CD4-positive, alpha-beta T cell (primary cell): ENCODE results near the gene MGAT1. TPM values are rescaled to one million over a fixed set of nuclear protein-coding genes. Genes with fewer than 3 reads are reported as not detected.

Source experiments
- ATAC-seq: fragments of 200-7000 bp; cut with Tn5 transposase; one replicate; pipeline ENCODE4 v1.10.0; 2022; ENCODE audit warnings: mild to moderate bottlenecking; ENCODE audit not compliant: poor library complexity
- CTCF ChIA-PET: fragments of 350-600 bp; sonication (Branson Sonifier 250); formaldehyde crosslinking; loops from one replicate; lab custom pipeline; 2021; ENCODE audit warnings: antibody characterized with exemption, inconsistent platforms; lab: Charles Lee
- POLR2A ChIA-PET: fragments of 350-600 bp; sonication (Branson Sonifier 250); formaldehyde crosslinking; loops from one replicate; lab custom pipeline; 2021; ENCODE audit warnings: antibody characterized with exemption, inconsistent platforms; lab: Charles Lee
- DNase-seq, 14 experiments: peaks; one replicate each; pipeline ENCODE4 v3.0.0-alpha.2; 2013 to 2020; ENCODE audit warnings: mixed read lengths in 2 of 14
- H3K27ac ChIP-seq, 2 donors: one replicate each; pipeline versions ENCODE4 v1.5.1 to v1.7.0; 2013; ENCODE audit warnings: low read length in 2 of 2, low read depth in 1 of 2, mild to moderate bottlenecking in 1 of 2
- H3K27me3 ChIP-seq, 2 experiments: 1 replicate in 1 of 2; 2 replicates in 1 of 2; pipeline versions ENCODE4 v1.6.1 to v1.7.0; 2013; ENCODE audit warnings: low read length in 2 of 2, control low read depth in 1 of 2, mild to moderate bottlenecking in 1 of 2, moderate library complexity in 1 of 2; ENCODE audit not compliant: insufficient read depth in 2 of 2, control insufficient read depth in 1 of 2
- H3K36me3 ChIP-seq: one replicate; pipeline ENCODE4 v1.6.1; 2013; ENCODE audit warnings: low read length, control low read depth; ENCODE audit not compliant: insufficient read depth
- H3K4me1 ChIP-seq: one replicate; pipeline ENCODE4 v1.6.1; 2013; ENCODE audit warnings: low read length, control low read depth; ENCODE audit not compliant: insufficient read depth
- H3K4me3 ChIP-seq: one replicate; pipeline ENCODE4 v1.5.1; 2013; ENCODE audit warnings: mild to moderate bottlenecking, low read length, moderate library complexity
- H3K9me3 ChIP-seq, 2 experiments: 1 replicate in 1 of 2; 2 replicates in 1 of 2; pipeline versions ENCODE4 v1.6.1 to v1.7.0; 2013; ENCODE audit warnings: low read length in 2 of 2, mild to moderate bottlenecking in 2 of 2, control low read depth in 1 of 2, moderate library complexity in 1 of 2; ENCODE audit not compliant: control insufficient read depth in 1 of 2, insufficient read depth in 1 of 2
- H3K27ac Mint-ChIP-seq: one replicate; pipeline ENCODE4 v1.8.0; 2020; ENCODE audit warnings: mixed read lengths
- H3K27me3 Mint-ChIP-seq: one replicate; pipeline ENCODE4 v1.8.0; 2021; ENCODE audit warnings: mixed read lengths
- H3K36me3 Mint-ChIP-seq: one replicate; pipeline ENCODE4 v1.8.0; 2021; ENCODE audit warnings: low read depth, mixed read lengths
- H3K4me1 Mint-ChIP-seq: one replicate; pipeline ENCODE4 v1.8.0; 2021; ENCODE audit warnings: low read depth, mixed read lengths
- H3K4me3 Mint-ChIP-seq: one replicate; pipeline ENCODE4 v1.8.0; 2020; ENCODE audit warnings: mild to moderate bottlenecking, mixed read lengths
- H3K9me3 Mint-ChIP-seq: one replicate; pipeline ENCODE4 v1.8.0; 2020; ENCODE audit warnings: mixed read lengths
- intact Hi-C, 2 experiments: fragments of 100-400 bp; cut with DNase I in 1 of 2; cut with micrococcal nuclease in 1 of 2; formaldehyde crosslinking; loops; one replicate each; pipeline versions ENCODE4 v1.15.1 to v1.9.0; 2023 to 2025; cut with DNase I, micrococcal nuclease
- total RNA-seq, 174 experiments: library from RNA in 2 of 174; stranded (reverse) in 2 of 174; gene quantifications; one replicate each; pipeline ENCODE4 v1.2.3 and lab custom pipeline; 2021 to 2026
- TF ChIP-seq, protein P1 (sequence below): fragments of 200-600 bp; IDR thresholded peaks from one replicate; pipeline ENCODE4 v1.8.0; 2022; ENCODE audit warnings: antibody characterized with exemption, mild to moderate bottlenecking

The MGAT1 gene
- total RNA-seq, 2 experiments from 2014 or later = 49.0 to 60.2 TPM

DNA sequence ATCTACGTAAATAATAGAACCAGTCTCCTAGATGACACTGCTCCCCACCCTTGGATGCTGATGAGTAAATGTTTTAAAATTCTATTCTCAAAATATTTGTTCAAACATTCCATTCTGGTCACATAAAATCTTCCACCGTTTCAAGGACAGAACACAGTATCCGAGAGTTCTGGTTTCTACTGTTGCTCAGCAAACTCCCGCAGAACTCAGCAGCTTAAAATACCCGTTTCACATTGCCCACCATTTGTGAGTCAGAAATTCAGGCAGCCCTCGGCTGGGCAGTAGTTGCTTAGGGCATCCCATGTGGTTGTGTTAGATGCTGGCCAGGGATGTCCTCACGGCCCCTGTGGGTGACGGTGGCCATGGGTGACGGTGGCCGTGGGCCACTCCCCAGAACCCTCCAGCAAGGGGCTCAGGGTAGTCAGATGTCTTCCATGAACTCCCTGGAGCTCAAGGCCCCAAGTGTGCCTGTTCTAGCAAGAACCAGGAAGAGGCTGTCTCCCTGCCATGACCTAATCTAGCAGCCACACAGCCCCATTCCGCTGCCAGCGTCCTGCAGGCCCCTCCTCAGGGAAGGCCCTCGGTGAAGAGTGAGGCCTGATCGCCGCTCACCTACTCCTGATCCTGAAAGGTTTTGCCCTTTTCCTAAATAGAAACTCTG, 17.4 kb downstream of the MGAT1 start:
- H3K27ac ChIP-seq = no peak overlapping the region
- no peak overlapping the region for H3K4me3 ChIP-seq
- Mint-ChIP-seq H3K36me3 (peaks cover 17% of the 10 kb centered on the region), H3K4me1 (peaks cover 45% of the 10 kb centered on the region), H3K27ac (peak overlapping the region; percentile 85), H3K27me3 (no peaks in the 10 kb centered on the region), H3K9me3 (no peaks in the 10 kb centered on the region), H3K4me3 (no peak overlapping the region)
- TF ChIP-seq, protein P1, sequence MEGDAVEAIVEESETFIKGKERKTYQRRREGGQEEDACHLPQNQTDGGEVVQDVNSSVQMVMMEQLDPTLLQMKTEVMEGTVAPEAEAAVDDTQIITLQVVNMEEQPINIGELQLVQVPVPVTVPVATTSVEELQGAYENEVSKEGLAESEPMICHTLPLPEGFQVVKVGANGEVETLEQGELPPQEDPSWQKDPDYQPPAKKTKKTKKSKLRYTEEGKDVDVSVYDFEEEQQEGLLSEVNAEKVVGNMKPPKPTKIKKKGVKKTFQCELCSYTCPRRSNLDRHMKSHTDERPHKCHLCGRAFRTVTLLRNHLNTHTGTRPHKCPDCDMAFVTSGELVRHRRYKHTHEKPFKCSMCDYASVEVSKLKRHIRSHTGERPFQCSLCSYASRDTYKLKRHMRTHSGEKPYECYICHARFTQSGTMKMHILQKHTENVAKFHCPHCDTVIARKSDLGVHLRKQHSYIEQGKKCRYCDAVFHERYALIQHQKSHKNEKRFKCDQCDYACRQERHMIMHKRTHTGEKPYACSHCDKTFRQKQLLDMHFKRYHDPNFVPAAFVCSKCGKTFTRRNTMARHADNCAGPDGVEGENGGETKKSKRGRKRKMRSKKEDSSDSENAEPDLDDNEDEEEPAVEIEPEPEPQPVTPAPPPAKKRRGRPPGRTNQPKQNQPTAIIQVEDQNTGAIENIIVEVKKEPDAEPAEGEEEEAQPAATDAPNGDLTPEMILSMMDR = no peak
- ATAC-seq = no peak
- H3K9me3 ChIP-seq = no peaks in the 10 kb centered on the region
- ChIA-PET CTCF (interaction anchor here (0.6 to 2.3 kb wide), 17 partner anchors 10 to 298 kb away, joined by 3 to 14 read pairs (median 3); partner anchors contain the start of gene MGAT1), POLR2A (interaction anchor here (0.9 to 6.8 kb wide), 8 partner anchors 15 to 403 kb away, joined by 3 to 40 read pairs (median 4); partner anchors contain the start of genes MGAT1 and ZFP62)
- peaks cover 36% of the 10 kb centered on the region for H3K4me1 ChIP-seq
- intact Hi-C loops = loop anchor here (2.0 to 10.0 kb wide), 5 partner anchors 18 to 372 kb away; partner anchors contain the start of gene MGAT1 (in 1 of the 2)
- no peaks in the 10 kb centered on the region for H3K27me3 ChIP-seq
- DNase-seq = no peak
- H3K36me3 ChIP-seq = peaks cover 22% of the 10 kb centered on the region

DNA sequence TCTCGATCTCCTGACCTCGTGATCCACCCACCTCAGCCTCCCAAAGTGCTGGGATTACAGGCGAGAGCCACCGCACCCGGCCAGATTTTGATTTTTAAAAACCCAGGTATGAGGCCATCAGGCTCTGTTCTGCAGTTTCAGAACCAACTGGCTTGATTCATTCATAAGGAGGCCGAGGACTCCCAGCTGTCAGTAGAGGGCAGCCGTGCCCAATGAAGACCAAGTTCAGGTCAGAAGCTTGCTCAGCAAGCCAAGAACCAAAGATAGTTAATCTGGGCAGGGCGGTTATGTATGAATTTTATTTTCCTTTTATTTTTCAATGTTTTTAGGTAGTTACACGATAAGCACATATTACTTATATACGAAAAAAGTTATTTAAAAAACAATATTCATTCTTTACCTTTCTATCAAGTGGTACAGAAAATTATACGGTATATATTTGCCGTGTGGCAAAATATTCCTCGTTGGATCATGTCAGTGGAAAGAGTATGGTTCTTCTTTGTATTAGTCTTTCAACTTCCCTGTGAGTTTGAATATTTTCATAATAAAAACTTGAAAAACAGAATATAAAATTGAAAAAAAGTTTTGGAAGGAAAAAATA, 18.0 kb downstream of the MGAT1 start:
- Mint-ChIP-seq H3K4me1 (peaks cover 45% of the 10 kb centered on the region), H3K27ac (peak overlapping the region; percentile 85), H3K36me3 (peaks cover 11% of the 10 kb centered on the region), H3K9me3 (no peaks in the 10 kb centered on the region), H3K27me3 (no peaks in the 10 kb centered on the region), H3K4me3 (no peak overlapping the region)
- ChIA-PET CTCF (interaction anchor here (0.6 to 2.3 kb wide), 17 partner anchors 11 to 298 kb away, joined by 3 to 14 read pairs (median 3); partner anchors contain the start of gene MGAT1), POLR2A (interaction anchor here (0.6 to 6.8 kb wide), 9 partner anchors 16 to 404 kb away, joined by 3 to 40 read pairs (median 4); partner anchors contain the start of genes MGAT1 and ZFP62)
- intact Hi-C loops = loop anchor here (1.0 to 10.0 kb wide), 8 partner anchors 18 to 373 kb away; partner anchors contain the start of genes MGAT1 (in 1 of the 2) and ZFP62 (in 1 of the 2)
- Histone ChIP-seq H3K27ac (no peak overlapping the region), H3K4me3 (no peak overlapping the region), H3K36me3 (peaks cover 16% of the 10 kb centered on the region), H3K27me3 (no peaks in the 10 kb centered on the region), H3K9me3 (no peaks in the 10 kb centered on the region), H3K4me1 (peaks cover 31% of the 10 kb centered on the region)
- TF ChIP-seq, protein P1 = peak; percentile 69
- DNase-seq (peak; percentile 59 to 86 (median 74)), ATAC-seq (peak; percentile 90)

DNA sequence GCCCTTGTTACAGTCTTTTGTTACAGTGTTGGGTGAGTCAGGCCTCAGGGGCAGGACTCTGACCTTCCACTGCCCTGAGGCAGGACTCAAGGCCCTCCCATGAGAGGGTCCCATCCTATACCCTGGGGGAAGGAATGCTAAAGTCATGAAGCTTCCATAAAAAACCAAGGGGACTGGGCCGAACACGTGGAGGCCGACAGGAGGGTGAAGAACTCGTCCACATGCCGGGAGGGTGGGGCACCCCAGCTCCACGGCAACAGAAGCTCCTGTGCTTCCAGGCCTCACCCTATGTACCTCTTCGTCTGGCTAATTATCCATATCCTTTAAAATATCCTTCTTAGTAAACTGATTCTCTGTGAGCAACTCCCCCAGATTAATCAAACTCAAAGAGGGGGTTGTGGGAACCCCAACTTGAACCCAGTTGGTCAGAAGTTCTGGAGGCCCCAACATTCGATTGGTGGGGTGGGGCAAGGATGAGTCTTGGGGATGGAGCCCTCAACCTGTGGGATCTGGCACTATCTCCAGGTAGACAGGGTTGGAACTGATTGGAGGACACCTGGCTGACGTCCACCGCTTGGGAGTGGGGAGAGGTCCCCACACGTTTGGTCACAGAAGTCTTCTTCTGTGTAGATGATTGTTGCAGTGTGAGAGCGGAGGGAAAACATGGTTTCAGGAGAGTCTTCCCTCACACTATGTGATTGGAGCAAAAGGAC, 19.1 kb downstream of the MGAT1 start:
- H3K9me3 Mint-ChIP-seq = no peaks in the 10 kb centered on the region
- no peak overlapping the region for H3K27ac Mint-ChIP-seq
- ATAC-seq (no peak), DNase-seq (no peak)
- H3K36me3 Mint-ChIP-seq = peaks cover 10% of the 10 kb centered on the region
- no peaks in the 10 kb centered on the region for H3K27me3 Mint-ChIP-seq
- peaks cover 5% of the 10 kb centered on the region for H3K36me3 ChIP-seq
- TF ChIP-seq, protein P1 = no peak
- H3K27me3 ChIP-seq = no peaks in the 10 kb centered on the region
- no peak overlapping the region for H3K27ac ChIP-seq
- H3K4me3 ChIP-seq = no peak overlapping the region
- H3K4me3 Mint-ChIP-seq = no peak overlapping the region
- H3K4me1 Mint-ChIP-seq = peaks cover 45% of the 10 kb centered on the region
- H3K4me1 ChIP-seq = peaks cover 27% of the 10 kb centered on the region
- ChIA-PET POLR2A (interaction anchor here (1.2 to 5.5 kb wide), 3 partner anchors 17 to 27 kb away, joined by 5 to 38 read pairs (median 6); partner anchors contain the start of gene MGAT1), CTCF (interaction anchor here (1.3 to 2.3 kb wide), 3 partner anchors 19 to 85 kb away, joined by 3 to 13 read pairs (median 10); partner anchors contain the start of gene MGAT1)
- intact Hi-C loops = loop anchor here (1.0 to 10.0 kb wide), 7 partner anchors 19 to 371 kb away; partner anchors contain the start of genes MGAT1 (in 1 of the 2) and ZFP62 (in 1 of the 2)
- no peaks in the 10 kb centered on the region for H3K9me3 ChIP-seq
